Right ventricle myocardium inferior (tissue), 1 donor: ENCODE measurements around the gene SMYD1. TPM values are rescaled to one million over a fixed set of nuclear protein-coding genes. Genes with fewer than 3 reads are reported as not detected.

Experiments used
- ATAC-seq: fragments of 200-7000 bp; cut with Tn5 transposase; one replicate; pipeline ENCODE4 v1.9.1; 2020; ENCODE audit warnings: mild to moderate bottlenecking, moderate library complexity
- DNase-seq: peaks from one replicate; pipeline ENCODE4 v3.0.0; 2021; ENCODE audit errors: missing footprints
- intact Hi-C: fragments of 100-400 bp; cut with DNase I; formaldehyde crosslinking; loops from one replicate; pipeline ENCODE4 v1.11.0; 2022
- total RNA-seq: library from RNA; stranded (reverse); fragmentation: NEBNext Ultra II Directional; extraction: Animal tissue kit (Norgen Biotek cat#: 25700); gene quantifications from one replicate; pipeline ENCODE4 v1.2.1, GENCODE V29; 2021
- donor health status: DM: no; HTN: yes; CAD: no; lungs with severe emphysema.

SMYD1 gene
- total RNA-seq, 1 donor from 2014 or later: 544 TPM

GRCh38 chr2:88128654-88129312, 61.2 kb downstream of the SMYD1 start:
- intact Hi-C loops: no loop called here
- DNase-seq: no peak
- ATAC-seq: no peak

- ATAC-seq (no peak), DNase-seq (no peak)
- intact Hi-C loops: no loop called here
Observed at GRCh38 chr2:88129313-88129959, 61.8 kb downstream of the SMYD1 start.

DNA sequence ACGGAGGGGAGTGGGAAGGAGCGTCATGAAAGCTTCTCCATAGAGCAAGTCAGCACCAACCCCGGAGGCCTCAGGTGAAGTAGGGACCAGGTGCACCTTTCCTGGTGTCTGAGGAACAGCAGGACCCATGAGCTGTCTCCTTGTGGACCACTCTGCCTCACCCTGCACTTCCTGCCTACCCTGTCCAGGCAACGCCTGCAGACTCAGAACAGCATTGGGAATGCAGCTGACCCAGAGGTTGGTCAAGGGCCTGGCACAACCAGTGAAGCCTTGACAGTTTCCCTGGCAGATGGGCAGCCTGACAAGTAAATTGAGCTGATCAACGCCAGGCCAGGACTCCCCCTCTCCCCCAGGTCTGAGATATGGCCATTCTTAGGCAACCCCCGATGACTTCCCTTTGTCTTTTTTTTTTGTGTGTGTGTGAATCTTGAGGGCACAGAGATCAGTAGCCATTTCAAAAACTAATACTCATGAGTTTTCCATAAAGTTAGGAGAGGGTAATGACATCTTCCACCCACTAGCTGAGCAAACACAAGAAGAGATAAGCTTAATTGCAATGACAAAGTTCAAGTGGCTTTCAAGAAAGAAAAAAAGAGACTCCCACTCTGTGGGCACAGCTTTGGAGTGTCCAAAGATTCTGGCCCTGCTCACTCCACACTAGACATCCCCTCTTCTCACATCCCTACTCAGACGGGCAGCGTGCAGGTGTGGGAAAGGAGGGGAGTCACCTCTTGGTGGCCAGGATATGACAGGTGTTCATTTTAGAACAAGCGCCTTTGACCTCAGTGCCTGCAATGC, 63.8 kb downstream of the SMYD1 start:
- no peak for DNase-seq
- intact Hi-C loops: no loop called here
- no peak for ATAC-seq

- no peak for ATAC-seq
- intact Hi-C loops: no loop called here
- no peak for DNase-seq
Observed at GRCh38 chr2:88131999-88132368, 64.4 kb downstream of the SMYD1 start.

DNA sequence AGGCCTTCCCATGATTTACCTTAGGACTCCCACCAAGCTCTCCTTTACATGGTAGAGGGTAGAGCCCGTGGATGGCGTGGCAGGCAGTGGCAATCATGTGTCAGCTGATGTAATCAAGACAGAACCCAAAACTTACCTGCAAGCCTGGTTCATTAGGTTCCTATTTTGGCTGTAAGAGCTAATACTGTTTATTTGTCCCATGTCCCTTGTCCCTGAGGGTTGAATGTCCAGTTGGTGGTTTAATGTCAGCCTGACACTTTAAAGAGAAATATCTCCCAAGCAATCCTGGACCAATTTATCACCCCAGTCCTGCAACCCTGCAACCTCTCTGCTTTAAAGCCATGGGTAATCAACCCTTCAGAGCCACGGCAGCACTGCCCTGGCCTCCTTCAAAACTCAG, 66.2 kb downstream of the SMYD1 start:
- no peak for ATAC-seq
- intact Hi-C loops: no loop called here

DNA sequence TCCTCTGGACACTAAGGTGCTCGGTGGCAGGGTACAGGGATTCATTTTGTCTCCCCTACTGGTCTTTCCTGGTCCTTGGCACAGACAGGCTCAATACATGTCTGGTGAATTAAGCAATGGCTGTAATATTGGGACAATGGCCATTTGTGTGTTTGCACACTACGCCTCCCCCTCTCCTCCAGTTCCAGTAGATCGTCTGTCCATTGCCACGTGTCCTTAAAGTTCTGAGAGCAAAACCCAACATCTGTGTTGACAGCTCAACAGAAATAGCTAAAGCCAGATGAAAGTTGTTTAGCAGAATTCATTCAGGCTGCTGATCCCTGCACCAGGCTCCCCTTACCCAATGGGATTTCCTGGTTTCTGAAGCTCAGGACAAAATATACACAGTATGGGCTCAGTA, 69.2 kb downstream of the SMYD1 start:
- intact Hi-C loops: no loop called here
- ATAC-seq: no peak
- DNase-seq: no peak

More for the DNA sequence above, 66.2 kb downstream of the SMYD1 start:
- no peak for DNase-seq

DNA sequence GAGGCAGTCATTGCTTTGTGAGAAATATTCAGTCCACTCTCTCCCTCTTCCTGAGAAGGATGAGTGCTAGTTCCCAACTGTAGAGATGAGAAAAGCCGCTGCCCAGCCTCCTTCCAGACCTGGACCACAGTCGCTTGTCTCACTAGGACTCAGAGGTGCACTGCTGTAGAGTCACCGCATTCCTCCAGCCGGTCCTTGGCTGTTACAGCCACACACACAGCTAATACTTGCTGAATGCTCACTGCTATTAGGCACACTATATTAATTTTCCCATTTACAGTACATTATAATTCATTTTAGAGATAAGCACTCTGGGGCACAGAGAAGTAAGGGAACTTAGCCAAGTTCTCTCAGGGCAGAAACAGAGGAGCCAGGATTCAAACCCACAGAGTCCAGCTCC, 70.2 kb downstream of the SMYD1 start:
- intact Hi-C loops: no loop called here
- ATAC-seq (no peak), DNase-seq (no peak)

DNA sequence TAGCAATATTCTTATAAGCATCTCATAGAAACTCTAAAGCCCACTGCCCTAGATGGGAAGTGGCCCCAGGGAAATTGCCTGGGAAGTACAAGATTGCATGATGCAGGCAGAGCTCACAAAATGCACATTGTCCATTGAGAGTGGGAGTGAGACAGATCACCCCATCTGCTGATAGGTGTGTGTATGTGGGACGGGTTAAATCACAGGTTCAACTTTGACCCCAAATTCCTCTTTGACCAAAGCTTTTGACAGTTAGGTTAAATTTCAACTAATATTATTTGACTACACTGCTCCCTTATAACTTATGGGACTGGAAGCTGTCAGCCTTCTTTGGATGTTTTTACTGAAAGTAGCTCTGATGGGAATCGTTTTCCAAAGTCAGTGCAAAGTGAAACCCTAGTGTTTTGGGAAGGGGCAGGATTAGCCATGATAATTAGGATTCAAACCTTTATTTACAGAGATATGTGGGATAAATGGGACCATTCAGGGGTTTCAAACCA, 71.6 kb downstream of the SMYD1 start:
- intact Hi-C loops: no loop called here
- DNase-seq: no peak
- ATAC-seq: no peak

DNA sequence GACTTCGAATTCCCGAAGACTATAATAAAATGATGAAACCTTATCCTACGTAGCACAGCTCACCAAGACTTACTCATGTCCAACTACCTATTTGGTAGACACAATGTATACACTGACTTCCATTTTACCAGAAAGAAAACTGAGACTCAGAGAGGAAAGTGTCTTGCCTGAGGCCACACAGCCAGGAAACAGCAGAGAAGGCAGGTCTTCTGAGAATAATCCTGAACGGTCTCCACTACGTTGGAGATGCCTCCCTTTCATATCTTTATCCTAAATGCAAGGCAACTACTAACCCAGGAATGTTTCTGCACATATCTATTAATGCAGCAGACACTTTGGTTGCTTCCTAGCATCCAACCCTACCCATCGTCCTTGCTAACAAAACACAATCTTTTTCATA, 72.2 kb downstream of the SMYD1 start:
- intact Hi-C loops: no loop called here
- ATAC-seq: no peak

GRCh38 chr2:88141952-88142351, 74.3 kb downstream of the SMYD1 start:
- DNase-seq (no peak), ATAC-seq (no peak)
- intact Hi-C loops: no loop called here

More for the DNA sequence above, 72.2 kb downstream of the SMYD1 start:
- DNase-seq: no peak

DNA sequence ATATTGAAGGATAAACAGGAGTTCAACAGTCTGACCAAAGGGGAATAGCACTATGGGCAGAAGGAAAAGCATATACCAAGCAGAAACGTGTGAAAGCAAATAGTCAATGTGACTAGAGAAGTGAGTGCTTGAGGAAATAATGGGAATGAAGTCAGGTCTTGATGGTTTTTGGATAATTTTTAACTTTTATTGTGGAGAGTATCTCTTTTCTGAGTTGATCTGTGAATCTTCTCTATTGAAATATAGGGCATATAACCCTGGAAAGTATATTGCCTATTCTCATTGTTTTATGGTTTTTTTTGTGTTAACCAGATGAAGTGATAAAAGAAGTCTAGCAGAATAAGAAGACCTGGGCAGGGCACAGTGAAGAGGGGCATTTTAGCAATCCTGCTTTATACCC, 76.6 kb downstream of the SMYD1 start:
- DNase-seq: no peak
- intact Hi-C loops: no loop called here
- no peak for ATAC-seq

GRCh38 chr2:88144914-88145497, 77.4 kb downstream of the SMYD1 start:
- intact Hi-C loops: no loop called here
- ATAC-seq (no peak), DNase-seq (no peak)

DNA sequence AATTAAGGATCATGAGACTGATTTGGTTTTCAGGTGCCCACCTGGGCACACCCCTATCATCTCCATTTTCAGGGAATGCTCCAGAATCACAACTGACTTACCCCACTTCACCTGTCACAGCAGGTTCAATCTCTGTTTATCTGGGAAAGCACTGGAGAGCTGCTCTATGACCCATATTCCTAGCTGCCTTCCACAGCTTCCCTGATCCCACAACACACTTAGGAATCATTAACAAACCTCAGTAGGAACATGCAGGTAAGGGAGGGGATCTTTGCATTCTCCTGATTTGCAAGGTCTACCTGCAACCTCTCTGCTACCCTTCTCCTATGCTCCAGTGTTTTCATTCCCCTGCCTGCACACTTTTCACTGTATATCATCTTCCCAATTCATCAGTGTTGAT, 79.0 kb downstream of the SMYD1 start:
- ATAC-seq (no peak), DNase-seq (no peak)
- intact Hi-C loops: no loop called here

DNA sequence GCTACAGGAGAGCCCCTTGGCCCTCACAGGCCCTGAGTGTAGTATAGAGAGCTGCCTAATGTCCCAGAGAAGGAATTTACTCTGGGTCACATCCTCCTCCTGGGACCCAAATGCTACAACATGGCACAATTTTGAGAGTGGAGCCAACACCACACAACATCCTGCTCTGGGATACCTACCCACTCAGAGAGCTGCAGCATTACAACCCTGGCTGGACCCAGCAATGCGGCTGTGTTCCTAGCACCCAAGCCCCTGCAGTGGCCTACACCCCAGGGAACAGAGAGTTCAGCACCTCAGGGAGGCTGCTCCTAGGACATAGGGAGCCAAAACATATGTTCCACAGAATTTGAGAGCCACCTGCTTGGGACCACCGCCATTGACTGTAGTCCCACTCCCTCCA, 79.5 kb downstream of the SMYD1 start:
- DNase-seq (no peak), ATAC-seq (no peak)
- intact Hi-C loops: no loop called here

DNA sequence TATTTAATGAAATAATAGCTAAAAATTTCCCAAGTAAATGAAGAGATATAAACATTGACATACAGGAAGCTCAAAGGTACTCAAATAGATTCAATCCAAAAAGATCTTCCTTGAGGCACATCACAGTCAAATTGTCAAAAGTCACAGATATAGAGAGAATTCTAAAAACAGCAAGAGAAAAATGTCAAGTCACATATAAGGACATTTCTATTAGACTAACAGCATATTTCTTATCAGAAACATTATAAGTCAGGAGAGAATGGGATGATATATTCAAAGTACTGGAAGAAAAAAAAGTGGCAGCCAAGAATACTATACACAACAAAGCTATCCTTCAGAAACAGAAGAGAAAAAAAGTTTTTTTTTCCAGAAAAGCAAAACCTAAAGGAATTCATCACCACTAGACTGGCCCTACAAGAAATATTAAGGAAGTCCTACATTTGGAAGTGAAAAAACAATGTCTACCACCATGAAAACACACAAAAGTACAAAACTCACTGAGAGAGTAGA, 81.4 kb downstream of the SMYD1 start:
- intact Hi-C loops: no loop called here
- ATAC-seq: no peak
- DNase-seq: no peak

- ATAC-seq: no peak
- intact Hi-C loops: no loop called here
- no peak for DNase-seq
Observed at GRCh38 chr2:88159481-88159880, 91.9 kb downstream of the SMYD1 start.

DNA sequence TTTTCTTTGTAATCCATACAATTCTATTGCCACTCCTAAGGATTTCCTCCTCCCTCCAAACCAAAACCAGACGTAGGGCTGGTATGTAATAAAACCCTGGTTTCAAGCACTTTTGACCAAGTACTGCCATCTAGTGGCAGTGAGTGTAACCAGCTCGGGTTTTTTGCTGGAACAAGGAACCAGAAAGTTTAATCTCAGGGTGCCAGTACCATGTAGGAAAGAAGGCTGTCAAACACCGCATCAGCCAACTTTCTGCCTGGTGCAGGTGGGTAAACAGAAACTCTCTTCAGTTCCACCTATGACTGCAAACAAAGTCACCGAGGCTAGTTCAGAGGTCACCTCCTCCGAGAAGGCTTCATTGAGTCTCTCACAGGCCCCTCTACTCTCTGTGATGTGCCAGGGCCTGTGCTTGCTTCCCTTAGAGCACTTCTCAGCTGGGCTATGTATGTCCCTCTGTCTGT, 92.4 kb downstream of the SMYD1 start:
- peak; percentile 62 for ATAC-seq
- intact Hi-C loops: loop anchor here (1.0 kb wide), 1 partner anchor 100 kb away; no protein-coding TSS in a partner anchor

GRCh38 chr2:88160517-88160916, 92.9 kb downstream of the SMYD1 start:
- intact Hi-C loops: loop anchor here (1.0 kb wide), 1 partner anchor 100 kb away; no protein-coding TSS in a partner anchor
- ATAC-seq: no peak
- DNase-seq: no peak

More for the DNA sequence above, 92.4 kb downstream of the SMYD1 start:
- DNase-seq: no peak
